Right lobe of liver (tissue), 4 donors: ENCODE data around the gene UBXN11.

Experiments
- POLR2A ChIP-seq: fragments of 450-650 bp; IDR thresholded peaks from one replicate; pipeline ENCODE4 v1.6.1; 2017; ENCODE audit warnings: antibody characterized with exemption, mild to moderate bottlenecking
- TF ChIP-seq, protein P1 (sequence below), 4 donors: fragments of 200-600 bp in 3 of 4; fragments of 450-650 bp in 1 of 4; IDR thresholded peaks; one replicate each; pipeline versions ENCODE4 v1.5.1 to v1.8.0; 2016 to 2022; ENCODE audit warnings: antibody characterized with exemption in 4 of 4, mild to moderate bottlenecking in 2 of 4
- donor health status: DM: no; HTN: no; CAD: no.
- donor health status: DM: no; HTN: no; CAD: no.
- donor health status: DM: no; HTN: yes; CAD: no.

DNA sequence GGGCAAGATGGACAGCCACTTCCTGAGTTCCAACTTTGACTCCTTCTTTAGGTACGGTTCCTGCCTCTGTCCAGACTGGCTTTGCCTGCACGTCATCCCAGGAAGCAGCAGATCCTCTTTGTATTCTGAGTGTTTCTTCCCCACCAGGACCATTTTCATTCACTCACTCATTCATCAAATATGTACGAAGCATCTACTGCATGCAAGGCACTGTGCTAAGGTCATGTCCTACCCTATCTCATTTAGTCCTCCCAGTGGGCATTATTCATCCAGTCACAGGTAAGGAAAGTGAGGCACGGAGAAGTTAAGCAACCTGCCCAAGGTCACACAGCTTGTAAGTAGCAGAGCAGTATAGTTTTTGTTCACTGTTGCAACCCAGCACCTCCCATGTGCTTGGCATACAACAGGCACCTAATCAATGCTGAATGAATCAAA, 33.6 kb upstream of the UBXN11 start:
- TF ChIP-seq, protein P1, sequence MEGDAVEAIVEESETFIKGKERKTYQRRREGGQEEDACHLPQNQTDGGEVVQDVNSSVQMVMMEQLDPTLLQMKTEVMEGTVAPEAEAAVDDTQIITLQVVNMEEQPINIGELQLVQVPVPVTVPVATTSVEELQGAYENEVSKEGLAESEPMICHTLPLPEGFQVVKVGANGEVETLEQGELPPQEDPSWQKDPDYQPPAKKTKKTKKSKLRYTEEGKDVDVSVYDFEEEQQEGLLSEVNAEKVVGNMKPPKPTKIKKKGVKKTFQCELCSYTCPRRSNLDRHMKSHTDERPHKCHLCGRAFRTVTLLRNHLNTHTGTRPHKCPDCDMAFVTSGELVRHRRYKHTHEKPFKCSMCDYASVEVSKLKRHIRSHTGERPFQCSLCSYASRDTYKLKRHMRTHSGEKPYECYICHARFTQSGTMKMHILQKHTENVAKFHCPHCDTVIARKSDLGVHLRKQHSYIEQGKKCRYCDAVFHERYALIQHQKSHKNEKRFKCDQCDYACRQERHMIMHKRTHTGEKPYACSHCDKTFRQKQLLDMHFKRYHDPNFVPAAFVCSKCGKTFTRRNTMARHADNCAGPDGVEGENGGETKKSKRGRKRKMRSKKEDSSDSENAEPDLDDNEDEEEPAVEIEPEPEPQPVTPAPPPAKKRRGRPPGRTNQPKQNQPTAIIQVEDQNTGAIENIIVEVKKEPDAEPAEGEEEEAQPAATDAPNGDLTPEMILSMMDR (IDR thresholded peaks at IDR 0.05) = no peak
- TF ChIP-seq POLR2A = no peak
